GM18519 (cell line): ENCODE data around the gene MLN.

Experiments used
- ATAC-seq: cut with Tn5 transposase; IDR thresholded peaks from one replicate; pipeline ENCODE4 v1.9.1; 2021; ENCODE audit warnings: mild to moderate bottlenecking, moderate library complexity; ENCODE audit not compliant: unreplicated experiment, low FRiP score

Gene MLN

GRCh38 chr6:33803571-33804053, at the start of gene MLN:
Gene MLN, minus strand, starts transcription at chr6:33804003. Its CDS starts 2,840 bp downstream, at chr6:33801163.
- ATAC-seq: no peak

- no peak for ATAC-seq
These were observed 49.2 kb upstream of the MLN start for GRCh38 chr6:33853026-33853425.

- ATAC-seq: no peak
These were observed 48.2 kb upstream of the MLN start for GRCh38 chr6:33851959-33852358.

- ATAC-seq: no peak
These were observed 47.2 kb upstream of the MLN start for GRCh38 chr6:33850869-33851541.

- ATAC-seq: no peak
These were observed 46.5 kb upstream of the MLN start for GRCh38 chr6:33850296-33850695.

GRCh38 chr6:33849500-33850075, 45.8 kb upstream of the MLN start:
- no peak for ATAC-seq

GRCh38 chr6:33848484-33848883, 44.7 kb upstream of the MLN start:
- ATAC-seq: no peak

- no peak for ATAC-seq
These were observed 44.1 kb upstream of the MLN start for GRCh38 chr6:33847867-33848266.

GRCh38 chr6:33847078-33847477, 43.3 kb upstream of the MLN start:
- ATAC-seq: no peak

- no peak for ATAC-seq
These were observed 42.4 kb upstream of the MLN start for GRCh38 chr6:33846226-33846625.

GRCh38 chr6:33845031-33845745, 41.4 kb upstream of the MLN start:
- ATAC-seq: no peak

GRCh38 chr6:33843131-33844121, 39.6 kb upstream of the MLN start:
- no peak for ATAC-seq

- ATAC-seq: no peak
These were observed 38.1 kb upstream of the MLN start for GRCh38 chr6:33841868-33842267.

GRCh38 chr6:33841070-33841469, 37.3 kb upstream of the MLN start:
- ATAC-seq: no peak

GRCh38 chr6:33840048-33840926, 36.5 kb upstream of the MLN start:
- ATAC-seq: no peak

- ATAC-seq: no peak
These were observed 35.7 kb upstream of the MLN start for GRCh38 chr6:33839399-33840047.

GRCh38 chr6:33838983-33839382, 35.2 kb upstream of the MLN start:
- ATAC-seq: no peak

GRCh38 chr6:33837971-33838665, 34.3 kb upstream of the MLN start:
- no peak for ATAC-seq
